H9 (cell line): ENCODE results near the gene RPL36A. TPM values are rescaled to one million over a fixed set of nuclear protein-coding genes. Genes with fewer than 3 reads are reported as not detected.

Experiments used
- DNase-seq: peaks from one replicate; pipeline ENCODE4 v3.0.0-alpha.2; 2017
- H2AFZ ChIP-seq: one replicate; pipeline ENCODE4 v1.6.1; 2013; ENCODE audit warnings: mild to moderate bottlenecking, low read length, control low read depth, moderate library complexity
- H2AK5ac ChIP-seq: 2 replicates; pipeline ENCODE4 v1.6.1; 2013; ENCODE audit warnings: low read length, control low read depth, mixed read lengths; ENCODE audit not compliant: insufficient read length
- H2BK120ac ChIP-seq: one replicate; pipeline ENCODE4 v1.6.1; 2013; ENCODE audit warnings: low read depth, mild to moderate bottlenecking, low read length, control low read depth, inconsistent platforms; ENCODE audit not compliant: poor library complexity, severe bottlenecking
- H2BK12ac ChIP-seq: 2 replicates; pipeline ENCODE4 v1.6.1; 2013; ENCODE audit warnings: low read length, control low read depth, mixed read lengths, low read depth; ENCODE audit not compliant: insufficient read length
- H2BK15ac ChIP-seq: 2 replicates; pipeline ENCODE4 v1.6.1; 2013; ENCODE audit warnings: low read depth, low read length, control low read depth
- H2BK20ac ChIP-seq: one replicate; pipeline ENCODE4 v1.6.1; 2013; ENCODE audit warnings: low read depth, mild to moderate bottlenecking, low read length, control low read depth, inconsistent platforms; ENCODE audit not compliant: poor library complexity, severe bottlenecking
- H2BK5ac ChIP-seq: 2 replicates; pipeline ENCODE4 v1.6.1; 2013; ENCODE audit warnings: low read length, control low read depth, mixed read lengths; ENCODE audit not compliant: insufficient read length
- H3K14ac ChIP-seq: 2 replicates; pipeline ENCODE4 v1.6.1; 2013; ENCODE audit warnings: low read length, control low read depth; ENCODE audit not compliant: insufficient read depth
- H3K18ac ChIP-seq: 2 replicates; pipeline ENCODE4 v1.6.1; 2013; ENCODE audit warnings: low read depth, mild to moderate bottlenecking, mixed read lengths, low read length, control low read depth; ENCODE audit not compliant: insufficient read length
- H3K23ac ChIP-seq: 2 replicates; pipeline ENCODE4 v1.6.1; 2013; ENCODE audit warnings: low read length, control low read depth, mixed read lengths, low read depth; ENCODE audit not compliant: insufficient read length
- H3K23me2 ChIP-seq: 2 replicates; pipeline ENCODE4 v1.6.1; 2013; ENCODE audit warnings: low read depth, mild to moderate bottlenecking, mixed read lengths, low read length, control low read depth; ENCODE audit not compliant: insufficient read length, poor library complexity, severe bottlenecking
- H3K27ac ChIP-seq: 2 replicates; pipeline ENCODE4 v1.5.1; 2013; ENCODE audit warnings: low read length, control low read depth, mixed read lengths, low read depth; ENCODE audit not compliant: insufficient read length
- H3K27me3 ChIP-seq: 2 replicates; pipeline ENCODE4 v1.6.1; 2013; ENCODE audit warnings: low read length, control low read depth, inconsistent platforms; ENCODE audit not compliant: insufficient read depth
- H3K4ac ChIP-seq: 2 replicates; pipeline ENCODE4 v1.6.1; 2013; ENCODE audit warnings: low read depth, mild to moderate bottlenecking, control low read depth, inconsistent platforms, low read length, moderate library complexity
- H3K4me1 ChIP-seq: 2 replicates; pipeline ENCODE4 v1.6.1; 2013; ENCODE audit warnings: low read length, control low read depth, inconsistent platforms; ENCODE audit not compliant: insufficient read depth
- H3K4me2 ChIP-seq: 2 replicates; pipeline ENCODE4 v1.6.1; 2013; ENCODE audit warnings: low read length, control low read depth, mixed read lengths; ENCODE audit not compliant: insufficient read length, insufficient read depth
- H3K56ac ChIP-seq: 2 replicates; pipeline ENCODE4 v1.6.1; 2013; ENCODE audit warnings: low read depth, mild to moderate bottlenecking, mixed read lengths, low read length, control low read depth; ENCODE audit not compliant: insufficient read length
- H3K79me1 ChIP-seq: 2 replicates; pipeline ENCODE4 v1.6.1; 2013; ENCODE audit warnings: low read depth, mild to moderate bottlenecking, moderate library complexity, low read length, control low read depth, inconsistent platforms; ENCODE audit not compliant: insufficient read depth, poor library complexity, severe bottlenecking
- H3K79me2 ChIP-seq: 2 replicates; pipeline ENCODE4 v1.6.1; 2013; ENCODE audit warnings: low read length, control low read depth, inconsistent platforms; ENCODE audit not compliant: insufficient read depth
- H3K9ac ChIP-seq: 2 replicates; pipeline ENCODE4 v1.6.1; 2013; ENCODE audit warnings: low read length, control low read depth, mixed read lengths; ENCODE audit not compliant: insufficient read length; ENCODE audit errors: extremely low read depth
- H3K9me3 ChIP-seq: one replicate; pipeline ENCODE4 v1.6.1; 2013; ENCODE audit warnings: low read depth, low read length, inconsistent platforms; ENCODE audit not compliant: control insufficient read depth
- H3T11ph ChIP-seq: one replicate; pipeline ENCODE4 v1.6.1; 2013; ENCODE audit warnings: mild to moderate bottlenecking, low read length, control low read depth, inconsistent platforms
- H4K20me1 ChIP-seq: one replicate; pipeline ENCODE4 v1.6.1; 2013; ENCODE audit not compliant: control insufficient read depth, insufficient read length, insufficient read depth
- H4K5ac ChIP-seq: 2 replicates; pipeline ENCODE4 v1.6.1; 2013; ENCODE audit warnings: low read depth, mild to moderate bottlenecking, mixed read lengths, low read length, control low read depth; ENCODE audit not compliant: insufficient read length
- H4K8ac ChIP-seq: replicated peaks from 2 replicates; pipeline ENCODE4 v1.6.1; 2013; ENCODE audit warnings: low read length, control low read depth, mixed read lengths, low read depth; ENCODE audit not compliant: insufficient read length
- H4K91ac ChIP-seq: 2 replicates; pipeline ENCODE4 v1.6.1; 2013; ENCODE audit warnings: low read depth, mild to moderate bottlenecking, moderate library complexity, mixed read lengths, low read length, control low read depth; ENCODE audit not compliant: insufficient read length
- H3K27ac Mint-ChIP-seq, 3 experiments: 2 replicates in 2 of 3; 3 replicates in 1 of 3; pipeline ENCODE4 v1.8.0; 2020 to 2021; ENCODE audit warnings: mixed read lengths in 3 of 3, mild to moderate bottlenecking in 1 of 3, moderate library complexity in 1 of 3
- H3K27me3 Mint-ChIP-seq: 2 replicates; pipeline ENCODE4 v1.8.0; 2021; ENCODE audit warnings: low read depth, mild to moderate bottlenecking, moderate library complexity, mixed read lengths
- H3K36me3 Mint-ChIP-seq, 3 experiments: 2 replicates in 2 of 3; 3 replicates in 1 of 3; pipeline ENCODE4 v1.8.0; 2020 to 2021; ENCODE audit warnings: low read depth in 3 of 3, mixed read lengths in 3 of 3; ENCODE audit not compliant: insufficient read depth in 1 of 3
- H3K4me1 Mint-ChIP-seq, 2 experiments: 2 replicates each; pipeline ENCODE4 v1.8.0; 2020; ENCODE audit warnings: mixed read lengths in 2 of 2
- H3K4me3 Mint-ChIP-seq, 2 experiments: 2 replicates in 1 of 2; 3 replicates in 1 of 2; pipeline ENCODE4 v1.8.0; 2020 to 2021; ENCODE audit warnings: mild to moderate bottlenecking in 2 of 2, mixed read lengths in 2 of 2, moderate library complexity in 1 of 2
- H3K9me3 Mint-ChIP-seq, 2 experiments: 2 replicates in 1 of 2; 3 replicates in 1 of 2; pipeline ENCODE4 v1.8.0; 2020; ENCODE audit warnings: mild to moderate bottlenecking in 2 of 2, mixed read lengths in 2 of 2, moderate library complexity in 1 of 2
- WGBS: extraction: QIAGEN DNeasy Blood & Tissue Kit; methylation state at CpG from one replicate; pipeline ENCODE4 v1.1.7; 2013; ENCODE audit warnings: missing lambda C conversion rate, low lambda C conversion rate, mixed read lengths; ENCODE audit not compliant: insufficient read length; ENCODE audit errors: extremely low coverage; 5-methylcytosine and 5-hydroxymethylcytosine counted together
- total RNA-seq: library from RNA; stranded (reverse); gene quantifications from 2 replicates; pipeline ENCODE4 v1.2.1, GENCODE V29; 2021
- TF ChIP-seq, protein P1 (sequence below): fragments of 200-600 bp; sonication (generic); conservative IDR thresholded peaks from 3 replicates; pipeline ENCODE4 v1.8.0; 2021; ENCODE audit warnings: antibody characterized with exemption, mild to moderate bottlenecking

Gene RPL36A
- total RNA-seq, 1 experiment from 2014 or later: 428 TPM

DNA sequence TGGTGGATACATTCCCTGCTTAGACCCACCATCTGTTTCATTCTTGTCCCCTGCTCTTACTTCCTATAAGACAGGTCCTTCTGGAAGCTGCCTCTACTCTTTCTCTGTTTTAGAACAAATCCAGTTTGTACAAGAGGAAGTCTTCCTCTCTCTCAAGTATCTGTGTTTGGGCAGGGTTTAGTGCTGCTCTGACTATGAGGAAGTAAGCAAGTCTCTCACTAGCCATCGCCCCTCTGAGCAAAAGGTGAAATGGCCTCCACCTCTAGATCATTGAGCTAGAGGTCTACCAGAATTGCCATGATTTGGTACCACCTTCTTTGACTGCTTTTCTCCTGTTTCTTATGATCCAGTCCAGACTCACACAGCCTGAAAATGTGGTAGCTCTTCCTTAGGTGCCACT, 13.3 kb upstream of the RPL36A start:
- Histone ChIP-seq H4K5ac (no peak overlapping the region), H3K9me3 (peaks cover 29% of the 10 kb centered on the region), H3K79me1 (no peaks in the 10 kb centered on the region), H2BK120ac (no peak overlapping the region), H3K9ac (no peak overlapping the region), H2BK5ac (no peak overlapping the region), H2BK12ac (no peak overlapping the region), H3K18ac (no peak overlapping the region), H2BK20ac (no peak overlapping the region), H3K56ac (no peak overlapping the region), H3K79me2 (no peaks in the 10 kb centered on the region), H4K8ac (no peak overlapping the region), H3K27ac (no peak overlapping the region), H3K14ac (no peak overlapping the region), H3T11ph (no peak overlapping the region), H3K4me2 (no peak overlapping the region), H4K20me1 (no peaks in the 10 kb centered on the region), H4K91ac (no peak overlapping the region), H3K4me1 (no peaks in the 10 kb centered on the region), H3K23ac (no peak overlapping the region), H2AK5ac (no peak overlapping the region), H3K4ac (no peak overlapping the region), H2AFZ (no peak overlapping the region), H3K27me3 (no peaks in the 10 kb centered on the region), H3K23me2 (no peaks in the 10 kb centered on the region), H2BK15ac (no peak overlapping the region)
- Mint-ChIP-seq H3K4me3 (no peak overlapping the region), H3K36me3 (peaks cover 0 to 2% (median 0%) of the 10 kb centered on the region in 3 experiments; a peak in 1 of 7 replicates), H3K9me3 (peaks cover 50 to 54% of the 10 kb centered on the region in 2 experiments), H3K27me3 (peaks cover 9% of the 10 kb centered on the region), H3K27ac (no peak overlapping the region), H3K4me1 (peaks cover 0 to 3% of the 10 kb centered on the region in 2 experiments; a peak in 1 of 4 replicates)
- no CpG with 5 or more reads among the region's 1 CpG for WGBS
- TF ChIP-seq, protein P1, sequence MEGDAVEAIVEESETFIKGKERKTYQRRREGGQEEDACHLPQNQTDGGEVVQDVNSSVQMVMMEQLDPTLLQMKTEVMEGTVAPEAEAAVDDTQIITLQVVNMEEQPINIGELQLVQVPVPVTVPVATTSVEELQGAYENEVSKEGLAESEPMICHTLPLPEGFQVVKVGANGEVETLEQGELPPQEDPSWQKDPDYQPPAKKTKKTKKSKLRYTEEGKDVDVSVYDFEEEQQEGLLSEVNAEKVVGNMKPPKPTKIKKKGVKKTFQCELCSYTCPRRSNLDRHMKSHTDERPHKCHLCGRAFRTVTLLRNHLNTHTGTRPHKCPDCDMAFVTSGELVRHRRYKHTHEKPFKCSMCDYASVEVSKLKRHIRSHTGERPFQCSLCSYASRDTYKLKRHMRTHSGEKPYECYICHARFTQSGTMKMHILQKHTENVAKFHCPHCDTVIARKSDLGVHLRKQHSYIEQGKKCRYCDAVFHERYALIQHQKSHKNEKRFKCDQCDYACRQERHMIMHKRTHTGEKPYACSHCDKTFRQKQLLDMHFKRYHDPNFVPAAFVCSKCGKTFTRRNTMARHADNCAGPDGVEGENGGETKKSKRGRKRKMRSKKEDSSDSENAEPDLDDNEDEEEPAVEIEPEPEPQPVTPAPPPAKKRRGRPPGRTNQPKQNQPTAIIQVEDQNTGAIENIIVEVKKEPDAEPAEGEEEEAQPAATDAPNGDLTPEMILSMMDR: no peak
- no peak for DNase-seq
